Right ventricle myocardium inferior (tissue), 1 donor: Measurements from ENCODE around the gene WFDC12. TPM values are rescaled to one million over a fixed set of nuclear protein-coding genes. Genes with fewer than 3 reads are reported as not detected.

Experiments
- ATAC-seq: fragments of 200-7000 bp; cut with Tn5 transposase; one replicate; pipeline ENCODE4 v1.9.1; 2020; ENCODE audit warnings: mild to moderate bottlenecking, moderate library complexity
- DNase-seq: peaks from one replicate; pipeline ENCODE4 v3.0.0; 2021; ENCODE audit errors: missing footprints
- intact Hi-C: fragments of 100-400 bp; cut with DNase I; formaldehyde crosslinking; loops from one replicate; pipeline ENCODE4 v1.11.0; 2022
- total RNA-seq: library from RNA; stranded (reverse); fragmentation: NEBNext Ultra II Directional; extraction: Animal tissue kit (Norgen Biotek cat#: 25700); gene quantifications from one replicate; pipeline ENCODE4 v1.2.1, GENCODE V29; 2021
- donor health status: DM: no; HTN: yes; CAD: no; lungs with severe emphysema.

The WFDC12 gene
- total RNA-seq, 1 donor from 2014 or later, result not detected

DNA sequence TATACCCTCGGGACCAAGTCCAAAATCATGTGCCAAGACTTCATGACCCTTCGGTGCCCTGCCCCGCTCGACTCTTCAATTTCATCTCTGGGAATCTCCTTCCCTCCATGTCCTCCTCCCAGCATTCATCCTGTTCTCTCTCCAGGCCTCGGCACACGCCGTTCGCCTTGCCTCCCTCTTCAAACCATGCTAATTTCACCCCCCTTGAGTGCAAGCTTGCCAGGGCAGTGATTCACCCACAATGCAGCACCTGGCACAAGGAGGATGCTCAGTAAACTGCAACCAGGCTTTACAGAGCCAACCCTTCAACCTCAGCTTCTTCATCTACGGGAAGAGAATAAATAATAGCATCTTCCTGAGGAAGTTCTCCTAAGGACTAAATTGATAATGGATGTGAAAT lies 27.5 kb downstream of the WFDC12 start:
- DNase-seq (no peak), ATAC-seq (no peak)
- intact Hi-C loops, result loop anchor here (1.0 kb wide), 1 partner anchor 52 kb away; no protein-coding TSS in a partner anchor

DNA sequence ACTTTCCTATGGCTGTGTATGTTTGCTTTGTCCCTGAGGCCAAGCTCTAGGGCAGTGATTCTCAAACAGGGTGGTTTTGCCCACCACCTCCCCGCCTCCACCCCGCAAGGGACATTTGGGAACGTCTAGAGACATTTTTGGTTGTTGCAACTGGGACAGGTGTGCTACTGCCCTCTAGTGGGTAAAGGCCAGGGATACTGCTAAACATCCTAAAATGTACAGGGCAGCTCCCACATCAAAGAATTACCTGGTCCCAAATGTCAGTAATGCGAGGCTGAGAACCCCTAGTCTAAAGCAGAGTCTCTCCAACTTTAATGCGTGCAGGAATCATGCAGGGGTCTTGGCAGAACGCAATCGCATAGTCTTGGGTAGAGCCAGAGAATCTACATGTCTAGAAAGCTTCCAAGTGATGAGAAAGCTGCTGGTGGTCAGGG lies 28.4 kb downstream of the WFDC12 start:
- peak; percentile 15 for ATAC-seq
- intact Hi-C loops, result loop anchor here (1.0 to 2.0 kb wide), 3 partner anchors 52 to 197 kb away; no protein-coding TSS in a partner anchor
- DNase-seq, result no peak

DNA sequence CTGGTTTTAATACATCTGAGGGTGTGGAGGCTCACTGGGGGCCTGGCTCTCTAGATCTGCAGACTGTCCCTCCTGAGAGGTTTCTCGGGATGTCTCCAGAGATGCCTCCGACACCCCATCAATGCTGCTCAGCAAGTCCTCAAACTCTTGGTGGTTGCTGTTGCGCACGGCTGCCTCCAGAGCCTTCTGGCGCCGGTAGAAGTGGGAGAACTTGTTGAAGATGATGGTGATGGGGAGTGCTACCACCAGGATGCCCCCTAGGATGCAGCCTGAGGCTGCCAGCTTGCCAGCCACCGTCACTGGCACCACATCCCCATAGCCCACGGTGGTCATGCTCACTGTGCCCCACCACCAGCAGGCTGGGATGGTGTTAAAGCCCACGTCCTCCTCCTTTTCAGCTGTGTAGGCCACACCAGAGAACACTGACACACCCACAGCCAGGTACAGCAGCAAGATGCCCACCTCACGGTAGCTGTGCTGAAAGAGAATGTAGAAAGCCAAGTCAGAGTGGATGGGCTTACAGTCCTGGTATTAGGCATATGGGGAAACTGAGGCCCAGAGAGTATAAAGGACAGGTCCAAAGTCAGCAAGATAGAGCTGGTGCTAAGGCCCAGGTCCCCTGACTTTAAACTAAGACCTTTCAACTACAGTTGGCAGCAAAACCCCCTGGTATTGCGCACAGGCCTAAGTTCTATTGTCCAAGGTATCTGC lies 29.2 kb downstream of the WFDC12 start:
- intact Hi-C loops, result loop anchor here (1.0 to 2.0 kb wide), 2 partner anchors 84 to 198 kb away; no protein-coding TSS in a partner anchor
- ATAC-seq, result no peak
- DNase-seq, result no peak

DNA sequence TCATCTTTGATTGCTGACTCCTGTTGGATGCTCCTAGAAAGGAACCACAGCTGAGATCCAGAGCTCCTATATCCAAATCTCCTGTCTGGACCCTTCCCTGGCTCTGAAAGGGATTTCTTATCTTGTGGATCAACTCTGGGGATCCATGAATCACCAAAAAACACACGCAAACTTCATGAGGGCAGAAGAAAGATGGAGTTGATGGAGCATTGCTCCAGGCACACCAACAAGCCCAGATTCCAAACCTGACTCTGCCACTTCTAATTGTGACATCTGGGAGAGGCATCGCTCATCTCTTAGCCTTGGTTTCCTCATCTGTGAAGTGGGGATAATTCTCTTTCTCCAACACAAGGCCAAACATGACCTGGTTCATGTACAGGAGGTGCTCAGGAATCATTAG lies 30.1 kb downstream of the WFDC12 start:
- DNase-seq, result no peak
- intact Hi-C loops, result loop anchor here (2.0 kb wide), 1 partner anchor 199 kb away; no protein-coding TSS in a partner anchor
- no peak for ATAC-seq

DNA sequence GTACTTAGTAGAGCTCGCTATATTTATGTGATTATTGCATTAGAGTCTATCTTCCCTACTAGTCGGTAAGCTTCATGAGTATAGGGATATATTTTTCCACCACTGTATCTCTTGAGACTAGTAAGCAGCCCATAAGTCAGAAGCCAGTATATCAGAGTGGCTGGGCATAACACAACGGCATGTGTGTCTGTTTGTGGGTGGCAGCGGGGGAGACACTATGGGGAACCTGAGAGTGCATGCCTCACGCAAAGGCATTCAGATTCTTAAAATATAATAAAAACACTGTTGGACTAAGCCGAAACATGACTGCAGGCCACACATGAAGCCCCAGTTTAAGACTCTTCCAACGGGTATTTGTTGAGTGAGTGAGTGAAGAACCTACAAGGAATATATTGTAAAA lies 31.4 kb downstream of the WFDC12 start:
- DNase-seq (no peak), ATAC-seq (no peak)
- intact Hi-C loops, result no loop called here

DNA sequence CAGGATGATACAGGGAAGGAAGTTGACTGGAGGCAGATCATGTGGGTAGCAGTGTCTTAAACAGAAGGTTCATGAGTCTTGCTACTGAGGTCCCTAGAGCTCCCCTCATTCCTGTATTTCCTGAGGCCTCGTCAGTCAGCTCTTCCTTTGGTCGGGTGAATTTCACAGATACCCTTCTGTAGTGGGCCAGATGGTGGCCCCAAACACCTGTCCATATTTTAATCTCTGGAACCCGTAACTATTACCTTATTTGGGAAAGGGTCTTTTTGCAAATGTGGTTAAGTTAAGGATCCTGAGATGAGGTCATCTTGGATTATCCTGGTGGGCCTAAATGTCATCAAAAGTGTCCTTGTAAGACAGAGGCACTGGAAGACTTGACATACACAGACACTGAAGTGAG lies 32.9 kb downstream of the WFDC12 start:
- intact Hi-C loops, result no loop called here
- DNase-seq (no peak), ATAC-seq (no peak)

DNA sequence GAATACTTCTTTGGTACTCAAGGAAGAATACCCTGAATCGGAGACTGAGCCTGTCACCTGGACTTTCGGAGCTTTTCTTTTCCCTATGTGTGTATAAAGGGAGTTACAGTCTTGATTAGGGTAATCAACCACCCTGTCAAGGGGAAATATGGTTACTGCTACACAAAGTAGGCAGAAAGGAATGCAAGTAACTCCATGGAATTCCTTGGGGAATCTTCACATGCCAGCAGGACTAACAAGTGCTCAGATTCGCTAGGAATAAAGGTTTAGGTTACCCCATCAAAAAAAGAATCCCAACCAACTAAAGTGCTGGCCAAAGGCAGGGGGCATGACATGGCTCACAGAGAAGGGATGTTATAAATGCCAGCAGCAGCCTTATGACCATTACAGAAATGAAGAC lies 33.8 kb downstream of the WFDC12 start:
- DNase-seq (no peak), ATAC-seq (no peak)
- intact Hi-C loops, result no loop called here

DNA sequence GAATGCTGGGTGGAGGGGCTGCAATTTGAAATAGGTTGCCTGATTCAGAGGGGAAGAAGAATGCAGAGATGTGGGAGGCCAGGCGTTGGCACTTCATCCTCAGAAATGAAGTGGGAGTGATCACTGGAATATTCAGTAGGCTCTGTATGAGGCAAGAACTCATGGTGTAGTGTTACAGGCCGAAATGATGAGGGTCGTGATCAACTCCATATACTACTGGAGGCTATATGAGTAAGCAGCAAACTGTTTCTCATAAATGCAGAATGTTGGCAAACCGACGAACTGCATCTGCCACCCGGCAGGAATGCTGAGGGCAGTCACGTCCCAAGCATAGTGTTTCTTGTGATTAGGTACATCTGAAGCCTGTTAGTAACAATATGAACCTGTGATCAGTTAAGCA lies 36.0 kb downstream of the WFDC12 start:
- DNase-seq (no peak), ATAC-seq (no peak)
- intact Hi-C loops, result no loop called here

DNA sequence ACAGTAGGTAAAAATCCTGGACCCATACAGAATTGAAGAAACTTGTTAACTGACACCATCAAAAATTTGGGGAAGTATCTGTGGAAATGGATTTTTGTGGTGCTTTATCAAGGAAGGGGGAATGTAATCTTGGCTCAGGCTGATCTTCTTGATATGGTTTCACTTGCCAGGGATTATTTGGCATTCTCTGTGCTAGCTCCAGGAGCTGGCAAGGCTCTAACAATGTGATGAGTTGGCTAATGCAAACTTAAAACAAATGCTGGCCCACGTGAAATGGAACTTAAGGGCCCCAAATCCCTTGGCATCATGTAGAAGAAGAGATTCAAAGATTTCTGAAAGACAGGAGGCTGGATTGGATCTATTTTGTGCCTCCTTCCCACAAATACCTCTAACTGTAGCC lies 36.5 kb downstream of the WFDC12 start:
- ATAC-seq, result no peak
- DNase-seq, result no peak
- intact Hi-C loops, result no loop called here

DNA sequence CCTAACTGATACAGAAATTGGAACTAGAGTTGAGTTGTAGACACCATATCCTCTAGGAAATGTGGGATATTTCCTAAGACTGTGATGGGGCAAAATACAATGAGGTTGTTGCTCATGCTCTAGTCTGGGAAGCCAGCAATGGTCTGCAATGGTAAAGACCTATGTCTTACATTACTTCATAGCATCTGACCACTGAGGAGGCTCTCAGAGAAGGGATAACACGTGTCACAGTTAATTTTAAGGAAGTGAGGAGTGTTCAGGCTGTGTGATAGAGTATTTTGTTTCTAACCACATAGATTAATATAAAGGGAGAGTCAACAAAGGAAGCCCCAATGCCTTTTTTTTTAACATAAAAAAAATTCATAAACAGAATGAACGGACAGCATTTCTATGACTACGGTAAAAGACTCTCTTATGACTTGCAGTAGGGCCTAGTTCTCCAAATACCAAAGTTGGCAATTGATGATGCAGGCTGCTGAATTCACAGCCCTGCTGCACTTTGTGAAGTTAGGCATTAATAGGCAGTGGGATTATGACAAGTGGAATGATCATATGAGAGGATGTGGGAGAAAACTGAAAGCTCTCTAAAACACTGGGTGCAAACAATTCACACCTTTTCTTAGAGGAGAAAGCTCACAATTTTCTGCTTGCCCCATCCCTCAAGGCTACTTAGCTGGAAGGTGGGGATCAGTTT lies 37.0 kb downstream of the WFDC12 start:
- no peak for ATAC-seq

DNA sequence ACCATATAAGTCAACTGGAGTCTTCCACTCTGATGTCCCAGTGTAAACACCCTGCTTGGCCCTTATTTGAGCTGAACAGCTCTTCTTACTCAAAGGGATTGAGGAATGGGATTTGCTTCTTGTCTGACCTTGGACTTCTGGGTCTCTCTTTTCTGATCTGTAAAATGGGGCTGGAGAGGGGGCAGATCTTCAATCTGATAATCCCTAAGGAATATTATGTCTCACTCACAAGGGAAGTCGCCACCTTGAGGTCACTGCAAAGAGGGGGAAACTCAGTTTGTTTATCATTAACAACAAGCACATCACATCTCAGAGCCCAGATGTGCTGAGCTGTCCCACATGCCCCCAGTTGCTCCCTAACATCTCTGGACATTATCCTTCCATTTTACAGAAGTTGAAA lies 38.4 kb downstream of the WFDC12 start:
- DNase-seq, result no peak
- no peak for ATAC-seq
- intact Hi-C loops, result no loop called here

More for the DNA sequence above, 37.0 kb downstream of the WFDC12 start:
- intact Hi-C loops, result no loop called here
- DNase-seq, result no peak

DNA sequence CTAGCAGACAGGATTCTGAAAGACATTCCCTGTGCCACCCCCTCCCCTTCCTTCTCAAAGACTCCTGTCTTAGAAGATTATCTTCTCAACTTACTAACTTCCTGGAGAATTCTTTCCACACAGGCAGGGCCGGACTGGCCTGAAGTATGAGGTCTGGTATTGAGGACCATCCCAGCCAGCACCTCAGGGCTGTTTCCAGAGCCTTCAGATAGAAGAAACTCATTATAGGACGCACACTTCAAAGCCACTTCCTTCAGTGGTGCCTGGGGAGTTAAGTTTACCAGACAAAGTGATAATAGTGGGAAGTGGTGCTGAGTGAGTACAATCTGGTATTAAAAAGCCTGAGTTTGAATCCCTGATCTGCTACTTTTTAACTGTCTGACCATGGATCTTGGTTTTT lies 39.0 kb downstream of the WFDC12 start:
- ATAC-seq (no peak), DNase-seq (no peak)
- intact Hi-C loops, result no loop called here

DNA sequence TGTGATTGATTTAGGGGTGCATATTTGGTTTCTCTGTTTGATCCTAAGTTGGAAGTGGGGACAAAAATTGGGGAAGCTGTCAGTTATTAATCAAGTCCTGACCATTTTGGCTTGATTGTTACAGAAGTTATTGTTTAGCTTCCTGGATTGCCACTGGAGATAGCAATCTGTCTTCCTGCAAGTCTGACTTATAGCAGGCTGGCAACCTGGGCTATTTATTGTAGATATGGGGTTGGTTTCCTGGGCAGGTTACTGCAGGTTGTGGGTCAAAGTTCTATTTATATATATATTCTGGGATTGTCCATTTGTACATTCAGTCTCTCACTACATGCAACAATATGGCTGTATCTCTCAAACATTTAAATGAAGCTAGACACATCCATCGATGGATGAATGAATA lies 41.1 kb downstream of the WFDC12 start:
- intact Hi-C loops, result no loop called here
- ATAC-seq (no peak), DNase-seq (no peak)

DNA sequence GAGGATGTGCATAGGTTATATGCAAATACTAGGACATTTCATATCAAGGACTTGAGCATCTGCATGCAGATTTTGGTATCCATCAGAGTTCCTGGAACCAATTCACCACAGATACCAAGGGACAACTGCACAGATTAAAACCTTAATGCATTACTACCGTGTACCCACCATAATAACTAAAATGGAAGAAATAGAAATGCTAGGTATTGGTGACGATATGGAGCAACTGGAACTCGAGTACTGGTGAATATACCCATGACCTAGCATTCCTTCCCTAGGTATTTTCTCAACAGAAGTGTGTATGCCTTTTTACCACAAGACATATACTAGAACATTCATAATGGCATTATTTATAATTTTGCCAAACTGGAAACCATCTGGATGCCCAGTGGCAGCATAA lies 41.8 kb downstream of the WFDC12 start:
- DNase-seq, result no peak
- intact Hi-C loops, result no loop called here
- no peak for ATAC-seq

DNA sequence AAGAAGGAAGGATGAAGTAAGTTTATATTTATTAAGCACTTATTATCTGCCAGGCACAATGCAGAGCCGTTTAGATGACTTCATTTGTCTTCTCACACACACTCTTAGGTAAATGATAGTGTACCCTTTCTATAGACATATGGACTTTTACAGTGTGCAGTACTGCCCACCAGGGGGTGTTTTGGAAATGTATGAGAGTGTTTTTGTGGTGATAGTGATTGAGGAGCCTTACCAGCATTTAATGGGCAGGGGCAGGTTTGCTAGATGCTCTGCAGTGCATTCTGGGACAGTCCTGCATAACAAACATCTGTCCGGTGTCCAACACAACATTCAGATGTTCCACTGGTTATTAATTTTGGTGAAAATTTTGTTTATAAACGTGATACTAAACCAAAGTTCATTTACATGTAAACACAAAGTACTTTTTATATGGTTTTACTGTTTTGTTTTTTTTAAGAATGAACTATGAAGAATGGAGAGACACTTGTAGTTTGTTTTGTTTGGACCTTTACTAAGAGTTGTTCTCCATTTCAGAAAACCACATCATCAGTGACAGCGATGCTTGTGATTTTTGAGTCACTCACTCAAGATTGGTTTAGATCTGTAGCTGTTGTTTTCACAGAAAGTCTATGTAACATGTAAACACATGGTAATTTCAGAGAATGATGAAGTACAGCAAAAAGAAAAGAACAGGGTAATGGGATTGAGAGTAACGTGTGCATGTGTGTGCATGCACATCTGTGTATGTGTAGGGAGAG lies 43.2 kb downstream of the WFDC12 start:
- intact Hi-C loops, result no loop called here
- ATAC-seq (no peak), DNase-seq (no peak)

DNA sequence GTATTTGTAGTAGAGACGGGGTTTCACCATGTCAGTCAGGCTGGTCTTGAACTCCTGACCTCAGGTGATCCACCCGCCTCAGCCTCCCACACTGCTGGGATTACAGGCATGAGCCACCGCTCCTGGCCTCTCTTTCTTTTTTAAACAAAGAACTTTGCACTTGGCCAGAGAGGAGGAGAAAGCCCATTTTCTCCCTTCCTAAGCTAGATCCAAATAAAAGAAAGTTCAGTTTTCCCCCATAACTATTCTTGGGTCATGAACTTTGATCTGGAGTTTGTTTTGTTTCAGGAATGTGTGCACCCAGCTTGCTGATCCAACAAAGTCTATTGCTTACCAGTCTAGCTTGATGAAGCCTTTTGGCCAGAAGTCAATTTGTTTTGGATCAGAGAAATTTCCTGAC lies 46.7 kb downstream of the WFDC12 start:
- intact Hi-C loops, result no loop called here
- ATAC-seq (no peak), DNase-seq (no peak)
